Endothelial cell (in vitro differentiated cells): ENCODE results near the gene APOBEC3C. TPM values are rescaled to one million over a fixed set of nuclear protein-coding genes. Genes with fewer than 3 reads are reported as not detected.

Source experiments
- DNase-seq: peaks from one replicate; pipeline ENCODE4 v3.0.0; 2021; ENCODE audit warnings: low spot score
- H3K27ac Mint-ChIP-seq: one replicate; pipeline ENCODE4 v1.8.0; 2021; ENCODE audit warnings: mixed read lengths, inconsistent platforms; ENCODE audit not compliant: unreplicated experiment
- H3K27me3 Mint-ChIP-seq: one replicate; pipeline ENCODE4 v1.8.0; 2021; ENCODE audit warnings: mild to moderate bottlenecking, moderate library complexity, mixed read lengths, inconsistent platforms; ENCODE audit not compliant: unreplicated experiment
- H3K36me3 Mint-ChIP-seq: one replicate; pipeline ENCODE4 v1.8.0; 2021; ENCODE audit warnings: mild to moderate bottlenecking, low read depth, mixed read lengths, inconsistent platforms; ENCODE audit not compliant: unreplicated experiment
- H3K4me1 Mint-ChIP-seq: one replicate; pipeline ENCODE4 v1.8.0; 2021; ENCODE audit warnings: mild to moderate bottlenecking, mixed read lengths, inconsistent platforms; ENCODE audit not compliant: unreplicated experiment
- H3K4me3 Mint-ChIP-seq: one replicate; pipeline ENCODE4 v1.8.0; 2021; ENCODE audit warnings: mild to moderate bottlenecking, mixed read lengths, inconsistent platforms; ENCODE audit not compliant: unreplicated experiment
- H3K9me3 Mint-ChIP-seq: one replicate; pipeline ENCODE4 v1.8.0; 2021; ENCODE audit warnings: mixed read lengths, inconsistent platforms; ENCODE audit not compliant: unreplicated experiment
- long read RNA-seq: library from polyadenylated mRNA; unstranded; transcript quantifications from one replicate; pipeline ENCODE4 v2.0.0, GENCODE V29; 2020; ENCODE audit not compliant: unreplicated experiment
- total RNA-seq: library from RNA; stranded (reverse); fragmentation: NEBNext Ultra II Directional; extraction: Animal tissue kit (Norgen Biotek cat#: 25700); gene quantifications from one replicate; pipeline ENCODE4 v1.2.1, GENCODE V29; 2021; ENCODE audit not compliant: unreplicated experiment
- TF ChIP-seq, protein P1 (sequence below): fragments of 200-600 bp; sonication (generic); IDR thresholded peaks from one replicate; pipeline ENCODE4 v1.5.0; 2021; ENCODE audit warnings: antibody characterized with exemption; ENCODE audit not compliant: unreplicated experiment

Gene APOBEC3C
- 10.9 TPM for total RNA-seq
- long read RNA-seq, transcript APOBEC3C-201 (4 exons, 2,818 nt), result major isoform, 9 of 13 reads
- long read RNA-seq, partial matches to known transcripts, result 2 of 13 reads
- long read RNA-seq, other reads (novel, unspliced or antisense), result 2 of 13 reads

GRCh38 chr22:39013942-39014722 is at the start of gene APOBEC3C:
Gene APOBEC3C, plus strand, starts transcription at chr22:39014257. Its CDS starts 106 bp downstream, at chr22:39014363.
- Mint-ChIP-seq H3K27me3 (peaks cover 7% of the 10 kb centered on the region), H3K36me3 (no peaks in the 10 kb centered on the region), H3K9me3 (no peaks in the 10 kb centered on the region), H3K27ac (peak within 1 kb of the TSS; percentile 76), H3K4me1 (peaks cover 21% of the 10 kb centered on the region), H3K4me3 (peak within 1 kb of the TSS; percentile 65)
- peak; percentile 32 for DNase-seq
- TF ChIP-seq, protein P1, sequence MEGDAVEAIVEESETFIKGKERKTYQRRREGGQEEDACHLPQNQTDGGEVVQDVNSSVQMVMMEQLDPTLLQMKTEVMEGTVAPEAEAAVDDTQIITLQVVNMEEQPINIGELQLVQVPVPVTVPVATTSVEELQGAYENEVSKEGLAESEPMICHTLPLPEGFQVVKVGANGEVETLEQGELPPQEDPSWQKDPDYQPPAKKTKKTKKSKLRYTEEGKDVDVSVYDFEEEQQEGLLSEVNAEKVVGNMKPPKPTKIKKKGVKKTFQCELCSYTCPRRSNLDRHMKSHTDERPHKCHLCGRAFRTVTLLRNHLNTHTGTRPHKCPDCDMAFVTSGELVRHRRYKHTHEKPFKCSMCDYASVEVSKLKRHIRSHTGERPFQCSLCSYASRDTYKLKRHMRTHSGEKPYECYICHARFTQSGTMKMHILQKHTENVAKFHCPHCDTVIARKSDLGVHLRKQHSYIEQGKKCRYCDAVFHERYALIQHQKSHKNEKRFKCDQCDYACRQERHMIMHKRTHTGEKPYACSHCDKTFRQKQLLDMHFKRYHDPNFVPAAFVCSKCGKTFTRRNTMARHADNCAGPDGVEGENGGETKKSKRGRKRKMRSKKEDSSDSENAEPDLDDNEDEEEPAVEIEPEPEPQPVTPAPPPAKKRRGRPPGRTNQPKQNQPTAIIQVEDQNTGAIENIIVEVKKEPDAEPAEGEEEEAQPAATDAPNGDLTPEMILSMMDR, result no peak

DNA sequence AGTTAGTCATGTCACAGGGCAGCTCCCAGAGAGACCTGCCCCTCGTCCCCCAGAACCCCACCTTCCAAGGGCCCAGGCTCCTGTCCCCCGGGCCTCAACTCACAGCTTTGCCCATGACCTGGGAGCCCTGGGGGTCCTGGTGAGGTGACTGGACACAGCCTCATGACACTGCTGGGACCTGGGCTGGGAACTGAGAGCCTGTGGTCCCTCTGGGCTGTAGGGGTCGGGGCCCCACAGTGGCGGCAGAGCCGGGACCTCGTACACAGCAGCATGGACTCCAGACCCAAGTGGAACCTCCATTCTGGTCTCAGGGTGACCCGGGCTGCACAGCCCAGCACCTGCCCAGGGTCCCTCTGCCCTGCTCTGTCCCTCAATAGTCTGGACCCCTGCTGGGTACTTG is 49.8 kb upstream of the APOBEC3C start:
- Mint-ChIP-seq H3K4me1 (peaks cover 9% of the 10 kb centered on the region), H3K9me3 (no peaks in the 10 kb centered on the region), H3K4me3 (no peak overlapping the region), H3K27ac (no peak overlapping the region), H3K27me3 (peaks cover 8% of the 10 kb centered on the region), H3K36me3 (no peaks in the 10 kb centered on the region)
- TF ChIP-seq, protein P1, result no peak
- DNase-seq, result no peak

DNA sequence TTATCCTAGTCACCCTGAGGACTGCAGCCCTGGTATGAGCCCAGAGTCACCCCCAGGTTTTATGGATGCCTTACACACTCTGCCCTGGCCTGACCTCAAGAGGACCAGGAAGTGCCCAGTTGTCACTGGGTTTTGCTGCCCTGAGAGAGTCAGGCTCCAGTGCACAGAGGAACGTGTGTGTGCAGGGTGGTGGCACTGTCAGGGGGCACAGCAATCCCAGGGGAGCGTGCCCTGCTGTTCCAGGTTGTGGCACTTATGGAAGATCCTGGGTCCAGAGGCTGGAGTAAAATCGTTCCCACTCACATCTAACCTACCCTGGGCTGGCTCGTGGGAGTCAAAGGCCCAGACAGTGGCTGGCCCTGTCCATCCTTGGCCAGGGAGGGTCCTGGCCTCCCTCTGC is 49.1 kb upstream of the APOBEC3C start:
- Mint-ChIP-seq H3K27ac (no peak overlapping the region), H3K27me3 (peaks cover 8% of the 10 kb centered on the region)
- TF ChIP-seq, protein P1, result no peak

GRCh38 chr22:38965614-38966379 is 48.3 kb upstream of the APOBEC3C start:
- Mint-ChIP-seq H3K27ac (no peak overlapping the region), H3K4me1 (peaks cover 9% of the 10 kb centered on the region), H3K9me3 (no peaks in the 10 kb centered on the region), H3K4me3 (no peak overlapping the region), H3K27me3 (peaks cover 11% of the 10 kb centered on the region), H3K36me3 (no peaks in the 10 kb centered on the region)
- DNase-seq, result no peak
- TF ChIP-seq, protein P1, result no peak

More for the DNA sequence above, 49.1 kb upstream of the APOBEC3C start:
- peaks cover 9% of the 10 kb centered on the region for H3K4me1 Mint-ChIP-seq
- no peak for DNase-seq
- H3K4me3 Mint-ChIP-seq, result no peak overlapping the region
- no peaks in the 10 kb centered on the region for H3K36me3 Mint-ChIP-seq
- H3K9me3 Mint-ChIP-seq, result no peaks in the 10 kb centered on the region
